ENCODE results near the gene TRMT11.

DNA sequence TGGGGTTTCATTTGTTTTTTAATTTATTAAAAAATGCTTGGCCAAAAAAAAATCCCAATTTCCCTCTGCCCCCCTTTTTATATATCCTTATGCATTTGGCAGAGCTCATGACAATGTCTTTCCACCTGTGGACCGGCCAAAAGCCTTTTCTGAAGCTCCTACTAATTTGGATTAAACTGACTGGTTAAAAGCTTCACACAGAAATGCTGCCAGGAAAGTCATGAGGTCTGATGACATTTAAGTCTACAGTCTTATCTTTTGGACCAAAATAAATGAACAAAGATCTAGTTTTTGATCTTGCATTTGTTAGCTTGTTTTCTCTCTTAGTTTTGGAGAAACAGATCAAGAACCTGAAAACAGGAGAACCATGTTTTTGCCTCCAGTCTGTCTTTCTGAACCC lies 66.1 kb downstream of the TRMT11 start:
- TF ChIP-seq, protein P1, sequence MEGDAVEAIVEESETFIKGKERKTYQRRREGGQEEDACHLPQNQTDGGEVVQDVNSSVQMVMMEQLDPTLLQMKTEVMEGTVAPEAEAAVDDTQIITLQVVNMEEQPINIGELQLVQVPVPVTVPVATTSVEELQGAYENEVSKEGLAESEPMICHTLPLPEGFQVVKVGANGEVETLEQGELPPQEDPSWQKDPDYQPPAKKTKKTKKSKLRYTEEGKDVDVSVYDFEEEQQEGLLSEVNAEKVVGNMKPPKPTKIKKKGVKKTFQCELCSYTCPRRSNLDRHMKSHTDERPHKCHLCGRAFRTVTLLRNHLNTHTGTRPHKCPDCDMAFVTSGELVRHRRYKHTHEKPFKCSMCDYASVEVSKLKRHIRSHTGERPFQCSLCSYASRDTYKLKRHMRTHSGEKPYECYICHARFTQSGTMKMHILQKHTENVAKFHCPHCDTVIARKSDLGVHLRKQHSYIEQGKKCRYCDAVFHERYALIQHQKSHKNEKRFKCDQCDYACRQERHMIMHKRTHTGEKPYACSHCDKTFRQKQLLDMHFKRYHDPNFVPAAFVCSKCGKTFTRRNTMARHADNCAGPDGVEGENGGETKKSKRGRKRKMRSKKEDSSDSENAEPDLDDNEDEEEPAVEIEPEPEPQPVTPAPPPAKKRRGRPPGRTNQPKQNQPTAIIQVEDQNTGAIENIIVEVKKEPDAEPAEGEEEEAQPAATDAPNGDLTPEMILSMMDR (IDR thresholded peaks at IDR 0.05): no peak
- no peak for TF ChIP-seq EZH2 (IDR thresholded peaks at IDR 0.05)
